K562 treated with DMSO at 1 percent for 12 hours (cell line): ENCODE results near the gene GALNT16. TPM values are rescaled to one million over a fixed set of nuclear protein-coding genes. Genes with fewer than 3 reads are reported as not detected.

Experiments used
- total RNA-seq: library from RNA; unstranded; fragments of 300-600 nt; gene quantifications from 2 replicates; pipeline ENCODE4 v1.2.3, GENCODE V29; 2022; ENCODE audit not compliant: insufficient read depth

The GALNT16 gene
- total RNA-seq = not detected in 2 replicates

GRCh38 chr14:69259527-69260189 lies at the start of gene GALNT16:
TSS of gene GALNT16 (plus strand) at chr14:69260158. CDS start at chr14:69260291, 133 bp downstream.

GRCh38 chr14:69398053-69398817 lies 138.3 kb downstream of the GALNT16 start, which contains the start of the genes ERH and SLC39A9:
TSS of gene ERH (minus strand) at chr14:69398299. CDS start at chr14:69398233, 66 bp downstream.
TSS of gene SLC39A9 (plus strand) at chr14:69398692. CDS start at chr14:69399370, 678 bp downstream.

Other genes starting within 250 kb of the GALNT16 start
- 7.8 and 28.9 TPM in 2 replicates for gene DCAF5, start 107.0 kb upstream of the GALNT16 start, total RNA-seq
- gene EXD2, start 68.7 kb upstream of the GALNT16 start, total RNA-seq = 2.9 and 7.0 TPM in 2 replicates
- 94.0 and 119 TPM in 2 replicates for gene ERH, start 138.1 kb downstream of the GALNT16 start, total RNA-seq
- gene SLC39A9, start 138.5 kb downstream of the GALNT16 start, total RNA-seq = 14.4 and 30.1 TPM in 2 replicates
- not detected in 2 replicates for gene PLEKHD1, start 224.6 kb downstream of the GALNT16 start, total RNA-seq